Posterior vena cava (tissue), 2 donors: ENCODE data around the gene CDC25A. TPM values are rescaled to one million over a fixed set of nuclear protein-coding genes. Genes with fewer than 3 reads are reported as not detected.
A peak's percentile ranks its signal among the peaks of the same experiment; 100 is the strongest.
"Not testable (repeated sequence)": the region's sequence is repeated elsewhere in the genome, so short reads cannot be mapped to it uniquely, and the experiment has no call there.

Experiments
- DNase-seq: peaks from one replicate; pipeline ENCODE4 v3.0.0-alpha.2; 2020; ENCODE audit warnings: low spot score
- intact Hi-C, 2 donors: fragments of 100-400 bp; cut with DNase I; formaldehyde crosslinking; loops; one replicate each; pipeline versions ENCODE4 v1.14.1 to v1.14.2; 2022 to 2023
- long read RNA-seq, 2 donors: library from polyadenylated mRNA; unstranded; transcript quantifications; one replicate each; pipeline ENCODE4 v2.0.0, GENCODE V29; 2020 to 2021
- total RNA-seq, 2 donors: library from RNA; stranded (reverse); fragmentation: NEBNext Ultra II Directional; extraction: Animal tissue kit (Norgen Biotek cat#: 25700); gene quantifications; one replicate each; pipeline ENCODE4 v1.2.1, GENCODE V29; 2021
- donor health status: DM: yes; HTN: yes; CAD: no.
- donor health status: DM: yes; HTN: yes; CAD: no.

CDC25A gene
- under 1 TPM; 0.43 to 0.65 TPM for total RNA-seq
- long read RNA-seq, donor 1, partial matches to known transcripts, result 1 of 1 reads
- long read RNA-seq, donor 1, other reads (novel, unspliced or antisense), result 0 of 1 reads
- long read RNA-seq, donor 2, partial matches to known transcripts, result 0 of 2 reads
- long read RNA-seq, donor 2, other reads (novel, unspliced or antisense), result 1 of 2 reads

DNA sequence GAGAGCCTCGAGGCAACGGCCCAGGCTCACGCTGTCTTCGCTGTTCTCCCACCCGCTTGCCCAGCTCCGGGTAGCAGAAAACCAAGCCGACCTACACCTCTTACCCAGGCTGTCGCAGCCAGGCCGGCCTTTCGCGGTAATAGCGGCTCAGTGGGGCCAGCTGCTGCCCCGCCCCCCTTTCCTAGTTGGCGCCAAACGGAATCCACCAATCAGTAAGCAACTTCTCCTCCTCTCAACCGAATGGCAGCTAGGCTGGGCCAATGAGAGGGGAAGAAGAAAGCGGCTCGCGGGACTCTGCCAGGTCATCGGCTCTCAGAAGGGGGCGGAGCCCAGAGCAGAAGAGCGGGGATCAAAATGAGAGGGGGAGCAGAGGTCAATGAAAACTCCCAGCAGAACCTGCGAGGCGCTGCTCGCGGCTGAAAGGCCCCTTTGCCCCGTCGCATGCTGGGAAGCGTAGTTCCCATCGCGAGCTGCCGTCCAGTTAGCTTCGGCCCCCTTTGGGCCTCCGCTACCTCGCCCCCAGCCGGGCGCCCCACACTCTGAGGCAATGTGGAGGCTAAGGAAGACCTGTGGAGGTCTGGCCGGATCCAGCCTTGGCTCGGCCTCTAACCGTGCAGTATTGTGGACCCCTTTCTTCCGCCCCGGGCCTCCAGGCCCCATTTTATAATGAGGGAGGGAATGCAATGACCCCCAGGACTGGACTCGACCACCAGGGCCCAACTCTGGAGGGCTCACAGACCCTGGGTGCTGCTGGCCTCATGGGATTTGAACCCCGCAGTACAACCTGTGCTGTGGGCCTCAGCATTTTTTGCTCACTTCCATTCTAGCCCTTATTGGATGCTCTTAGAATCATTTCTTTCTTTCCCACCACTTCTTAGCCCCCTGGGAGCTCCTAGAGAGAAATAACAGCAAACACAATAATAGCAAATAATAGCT, at the start of gene CDC25A:
CDC25A (minus strand) TSS at position 152 of the 936 bp plus-strand sequence. CDS start 470 bp downstream, outside the sequence.
- intact Hi-C loops, result no loop called here
- DNase-seq, result peak; percentile 98

- peak; percentile 17 for DNase-seq
- intact Hi-C loops, result no loop called here
Observed at GRCh38 chr3:48236531-48236930, 48.3 kb upstream of the CDC25A start.

DNA sequence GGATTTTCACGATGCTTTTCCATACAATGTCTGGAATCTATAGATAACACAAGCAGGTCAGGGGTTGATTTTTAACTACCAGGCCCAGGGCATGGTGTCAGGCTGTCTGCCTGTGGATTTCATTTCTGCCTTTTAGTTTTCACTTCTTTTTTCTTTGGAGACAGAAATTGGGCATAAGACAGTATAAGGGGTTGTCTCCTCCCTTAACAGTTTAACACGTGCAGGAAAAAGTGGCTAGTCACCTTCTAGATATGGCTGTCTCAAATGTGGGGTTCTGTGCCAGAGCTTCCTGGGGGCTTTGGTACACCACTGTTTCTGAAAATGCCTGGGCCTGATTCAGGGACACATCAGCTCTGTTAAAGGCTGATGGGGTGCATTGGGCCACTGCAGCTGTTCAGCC, 45.3 kb upstream of the CDC25A start:
- intact Hi-C loops, result no loop called here
- peak; percentile 3 for DNase-seq

DNA sequence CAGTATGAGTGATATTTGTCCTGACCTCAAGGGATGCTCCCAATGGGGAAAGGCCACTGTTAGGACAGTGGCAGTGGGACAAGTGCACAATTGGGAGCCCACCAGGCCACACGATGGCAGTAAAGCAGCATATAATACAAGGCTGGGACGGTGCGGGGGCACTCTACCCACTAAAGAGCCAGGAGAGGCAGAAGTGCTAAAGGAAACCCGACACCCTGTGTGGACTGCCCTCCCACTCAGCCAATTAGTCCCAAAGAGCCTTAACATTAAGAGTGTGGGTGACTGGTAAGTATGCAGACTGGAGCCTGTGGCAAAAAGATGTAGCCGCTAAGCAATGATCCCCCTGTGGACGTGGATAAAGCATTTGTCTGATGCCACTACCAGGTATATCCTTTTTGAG, 44.5 kb upstream of the CDC25A start:
- DNase-seq, result peak; percentile 89
- intact Hi-C loops, result no loop called here

- intact Hi-C loops, result no loop called here
- no peak for DNase-seq
Observed at GRCh38 chr3:48232232-48232631, 44.0 kb upstream of the CDC25A start.

DNA sequence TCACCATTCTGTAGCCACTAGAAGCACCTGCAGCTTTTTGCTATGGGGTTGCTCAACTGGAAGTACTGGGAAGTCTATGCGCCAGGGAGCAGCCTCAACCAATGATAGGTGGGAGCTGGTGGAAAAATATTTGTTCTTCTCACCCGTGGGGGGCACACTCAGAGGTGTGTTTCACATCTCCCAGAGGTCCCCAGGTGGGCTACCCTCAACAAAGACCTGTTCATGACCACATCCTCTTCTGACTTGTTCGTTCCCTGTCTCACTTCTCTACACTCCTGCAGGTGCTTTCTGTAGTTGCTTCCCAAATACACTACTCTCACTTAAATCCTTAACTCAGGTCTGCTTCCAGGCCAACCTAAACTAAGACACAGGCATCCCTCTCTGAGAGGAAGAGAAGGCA, 38.7 kb upstream of the CDC25A start:
- intact Hi-C loops, result no loop called here
- no peak for DNase-seq

DNA sequence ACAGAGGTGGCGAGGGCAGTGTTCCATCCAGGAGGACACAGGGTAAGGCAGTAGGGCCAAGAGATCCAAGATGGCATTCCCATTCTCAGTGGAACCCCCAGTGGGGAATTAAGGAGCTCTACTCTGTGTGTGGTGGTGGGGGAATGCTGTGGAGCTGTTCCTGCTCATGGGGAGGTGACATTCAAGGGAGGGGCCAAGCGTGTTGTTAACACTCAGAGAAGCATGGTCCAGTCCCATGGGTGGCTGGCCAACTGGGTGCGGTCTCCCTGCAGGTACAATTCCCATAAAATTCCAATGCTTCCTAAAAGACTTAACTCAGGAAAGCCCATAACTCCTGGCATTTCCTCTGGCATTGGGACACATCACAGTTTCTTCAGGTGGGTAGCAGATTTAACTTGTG, 37.4 kb upstream of the CDC25A start:
- intact Hi-C loops, result no loop called here
- DNase-seq, result no peak

DNA sequence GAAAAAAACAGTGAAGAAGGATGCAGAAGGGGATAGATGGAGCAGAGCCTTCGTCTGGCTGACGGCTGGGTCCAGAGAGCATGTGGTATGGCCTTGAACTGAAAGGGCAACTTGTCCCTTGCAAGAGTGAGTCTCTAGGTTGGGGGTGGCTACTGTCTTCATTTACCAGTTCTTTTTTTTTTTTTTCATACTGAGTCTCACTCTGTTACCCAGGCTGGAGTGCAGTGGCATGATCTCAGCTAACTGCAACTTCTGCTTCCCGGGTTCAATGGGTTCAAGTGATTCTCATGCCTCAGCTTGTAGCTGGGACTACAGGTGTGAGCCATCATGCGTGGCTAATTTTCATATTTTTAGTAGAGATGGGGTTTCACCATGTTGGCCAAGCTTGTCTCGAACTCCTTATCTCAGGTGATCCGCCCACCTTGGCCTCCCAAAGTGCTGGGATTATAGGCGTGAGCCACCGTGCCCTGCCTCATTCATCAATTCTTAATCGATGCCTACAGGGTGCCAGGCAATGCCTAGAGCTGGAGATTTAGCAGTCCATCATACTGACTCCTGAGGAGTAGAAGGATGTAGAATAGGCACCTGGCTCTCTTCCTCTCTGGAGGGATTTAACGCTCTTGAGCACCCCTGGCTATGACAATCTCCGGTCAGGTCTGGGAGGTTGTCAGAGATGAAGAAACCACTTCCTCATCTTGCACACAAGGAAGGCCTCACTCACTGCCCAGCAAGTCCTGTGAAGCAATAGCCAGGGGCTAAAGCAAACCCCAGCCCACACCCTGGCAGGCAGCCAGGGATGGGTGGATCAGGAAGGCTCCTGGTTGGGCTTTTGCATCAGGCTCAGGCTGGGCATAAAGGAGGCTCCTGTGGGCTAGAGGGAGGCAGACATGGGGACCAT, 34.6 kb upstream of the CDC25A start, which contains the start of gene CAMP:
CAMP (plus strand) TSS at position 880 of the 898 bp plus-strand sequence; CDS start at position 897, 17 bp downstream.
- DNase-seq, result peak; percentile 92
- intact Hi-C loops, result no loop called here

GRCh38 chr3:48220746-48221145, 32.5 kb upstream of the CDC25A start:
- intact Hi-C loops, result no loop called here
- DNase-seq, result no peak

GRCh38 chr3:48219543-48219942, 31.3 kb upstream of the CDC25A start:
- DNase-seq, result no peak
- intact Hi-C loops, result no loop called here

- intact Hi-C loops, result no loop called here
- DNase-seq, result no peak
Observed at GRCh38 chr3:48218537-48218936, 30.3 kb upstream of the CDC25A start.

DNA sequence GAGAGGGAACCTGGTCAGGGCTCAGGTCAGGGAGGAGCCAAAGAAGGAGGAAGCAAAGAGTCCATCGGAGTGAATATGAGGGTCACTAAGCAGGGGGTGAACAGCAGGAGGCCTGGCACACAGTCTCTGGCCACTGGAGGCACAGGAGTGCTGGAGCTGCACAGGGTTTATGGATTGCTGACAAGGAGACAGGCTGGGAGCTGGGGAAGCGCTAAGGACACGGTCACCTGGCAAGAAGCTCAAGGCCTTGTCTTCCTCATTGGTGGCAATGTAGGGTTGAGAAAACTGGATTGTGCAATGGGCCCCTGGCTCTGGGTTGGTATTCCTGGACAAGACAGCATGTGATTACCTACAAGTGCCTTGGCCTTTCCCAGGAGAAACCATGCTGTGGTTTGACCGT, 29.2 kb upstream of the CDC25A start:
- intact Hi-C loops, result no loop called here
- DNase-seq, result no peak

DNA sequence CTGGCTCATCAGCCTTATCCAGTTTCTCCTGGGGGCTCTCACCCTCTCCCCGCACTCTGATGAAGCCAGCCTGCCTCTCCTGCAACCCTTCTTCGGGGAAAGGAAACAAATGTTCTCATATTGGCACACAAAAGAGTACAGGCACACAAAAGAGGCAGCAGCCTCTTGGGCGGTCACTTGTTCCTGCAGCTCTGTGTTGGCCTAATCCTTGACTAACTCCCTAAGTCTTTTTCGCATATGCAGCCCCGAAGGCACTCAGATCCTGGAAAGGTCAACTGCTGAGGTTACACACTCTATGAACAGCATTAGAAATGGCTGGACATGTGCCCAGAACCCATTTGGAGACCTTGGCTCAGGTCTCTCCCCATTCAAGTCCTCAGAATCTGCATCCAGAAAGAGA, 27.7 kb upstream of the CDC25A start:
- intact Hi-C loops, result no loop called here
- DNase-seq, result no peak

GRCh38 chr3:48215466-48215865, 27.2 kb upstream of the CDC25A start:
- DNase-seq, result no peak

DNA sequence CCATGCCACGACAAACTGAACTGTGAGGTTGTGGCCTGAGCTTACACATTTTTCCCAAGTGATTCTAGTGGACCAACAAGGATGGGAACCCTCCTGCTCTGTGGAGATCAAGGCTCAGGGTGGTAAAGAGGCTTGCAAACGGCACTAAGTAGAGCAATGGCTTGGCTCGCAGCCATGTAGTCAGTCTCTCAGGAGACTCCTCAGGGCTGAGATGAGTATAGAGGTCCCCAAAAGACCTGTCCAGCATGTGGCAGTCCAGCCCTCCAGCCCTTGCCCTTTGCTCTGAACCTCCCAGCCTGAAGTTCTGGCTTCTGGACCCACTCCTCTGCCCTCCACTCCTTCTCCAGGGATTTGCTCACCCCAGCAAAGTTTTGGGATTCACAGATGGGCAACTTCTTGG, 26.8 kb upstream of the CDC25A start:
- intact Hi-C loops, result no loop called here
- DNase-seq, result no peak

More at GRCh38 chr3:48215466-48215865, 27.2 kb upstream of the CDC25A start:
- intact Hi-C loops, result no loop called here

GRCh38 chr3:48214225-48214624, 26.0 kb upstream of the CDC25A start:
- no peak for DNase-seq
- intact Hi-C loops, result no loop called here

GRCh38 chr3:48211776-48212175, 23.6 kb upstream of the CDC25A start:
- DNase-seq, intact Hi-C loops: not testable (repeated sequence)

DNA sequence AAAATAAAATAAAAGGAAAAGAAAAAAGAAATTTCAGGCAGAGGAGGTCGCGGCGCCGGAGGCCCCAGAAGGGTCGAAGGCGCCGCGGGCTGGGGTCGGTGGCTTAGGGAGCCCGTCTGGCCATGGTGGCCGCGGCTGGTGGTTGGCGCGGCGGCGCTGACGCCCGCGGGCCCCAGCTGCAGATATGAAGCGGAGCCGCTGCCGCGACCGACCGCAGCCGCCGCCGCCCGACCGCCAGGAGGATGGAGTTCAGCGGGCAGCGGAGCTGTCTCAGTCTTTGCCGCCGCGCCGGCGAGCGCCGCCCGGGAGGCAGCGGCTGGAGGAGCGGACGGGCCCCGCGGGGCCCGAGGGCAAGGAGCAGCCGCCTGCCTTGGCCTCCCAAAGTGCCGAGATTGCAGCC, 22.3 kb upstream of the CDC25A start:
- DNase-seq, intact Hi-C loops: not testable (repeated sequence)

GRCh38 chr3:48209445-48209844, 21.2 kb upstream of the CDC25A start:
- no peak for DNase-seq
- intact Hi-C loops, result no loop called here

DNA sequence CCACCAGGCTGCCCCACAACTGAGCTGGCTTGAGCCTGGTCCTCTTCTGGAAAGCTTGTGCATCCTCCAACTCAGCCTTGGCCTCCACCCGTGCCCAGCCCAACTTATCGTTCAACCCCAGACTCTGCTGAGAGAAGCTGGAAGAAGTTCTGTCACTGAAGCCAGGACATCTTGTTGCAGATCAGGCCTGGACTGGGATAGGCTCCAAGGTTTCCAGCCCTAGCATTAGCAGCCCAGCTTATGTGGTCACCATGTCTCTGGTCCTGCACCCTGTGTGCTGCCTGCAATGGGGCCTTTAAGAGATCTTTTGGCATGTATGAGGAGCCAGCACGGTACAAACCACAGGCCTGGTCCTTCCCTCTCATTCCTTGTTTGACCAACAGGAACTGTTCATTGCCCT, 19.9 kb upstream of the CDC25A start:
- intact Hi-C loops, result no loop called here
- DNase-seq, result no peak
